Measurements from ENCODE around the gene TUFM.

DNA sequence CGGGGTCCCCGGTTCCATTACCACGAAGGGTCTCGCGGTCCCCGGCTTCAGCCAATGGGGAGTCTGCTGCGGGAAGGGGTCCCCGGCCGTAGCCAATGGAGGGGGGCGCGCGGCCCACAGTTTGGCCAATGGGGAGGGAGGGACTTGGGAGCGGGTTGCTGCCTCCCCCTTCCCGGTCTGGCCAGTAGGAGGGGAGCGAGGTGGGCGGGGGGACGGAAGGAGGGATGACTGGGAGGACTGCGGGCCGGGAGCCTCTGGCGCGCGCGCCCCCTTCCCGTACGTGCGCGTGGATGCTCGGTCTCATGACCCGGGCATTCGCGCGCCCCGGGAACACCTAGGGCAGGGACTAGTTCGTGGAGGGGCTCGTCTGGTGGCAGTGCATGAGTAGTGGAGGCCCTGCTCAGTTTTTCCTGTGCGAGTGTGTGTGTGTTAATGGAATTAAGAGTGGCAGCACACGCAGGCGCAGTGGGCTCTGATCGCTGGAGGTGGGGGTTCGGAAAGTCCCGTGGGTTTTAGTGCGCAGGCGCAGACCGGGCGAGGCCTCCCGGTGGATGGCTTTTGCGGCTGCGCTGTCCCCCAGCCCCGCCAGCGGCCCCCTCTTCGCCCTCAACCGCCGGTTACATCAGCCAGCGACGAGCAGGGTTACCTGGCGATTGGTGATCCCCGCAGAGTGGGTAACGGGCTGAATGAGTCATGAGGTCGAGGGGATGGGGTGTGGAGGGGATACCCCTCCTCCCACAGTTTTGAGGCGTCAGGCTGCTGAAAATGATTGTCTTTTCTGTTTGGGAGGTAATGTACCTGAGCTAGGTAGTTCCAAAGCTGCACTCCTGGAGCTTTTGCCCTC, 22.1 kb downstream of the TUFM start:
- TF ChIP-seq CTCF (IDR thresholded peaks at IDR 0.05) (peak; percentile 22 to 43 (median 32)), POLR2A (IDR thresholded peaks at IDR 0.05) (peak; percentile 53 to 60)
